Measurements from ENCODE around the gene RPRD2.
"Not testable (repeated sequence)": the region's sequence is repeated elsewhere in the genome, so short reads cannot be mapped to it uniquely, and the experiment has no call there.

RPRD2 gene

GRCh38 chr1:150363426-150364230 lies at the start of gene RPRD2:
RPRD2 (plus strand) TSS chr1:150364147; CDS start chr1:150364715, 568 bp downstream.
- in situ Hi-C loops (cut with HindIII; ENCODE audit: low pct_ligation_motif_present, low sequenced_read_pairs): no loop called here

GRCh38 chr1:150314691-150315090 lies 49.3 kb upstream of the RPRD2 start:
- H3K27me3 ChIP-seq (replicated peaks); DNase-seq; H3K4me3 ChIP-seq (ENCODE audit: low read depth, low read length); H3K36me3 ChIP-seq (replicated peaks); H3K27ac ChIP-seq; in situ Hi-C loops (cut with HindIII; ENCODE audit: low pct_ligation_motif_present, low sequenced_read_pairs): not testable (repeated sequence)

More at GRCh38 chr1:150363426-150364230, at the start of gene RPRD2:
- H3K27me3 ChIP-seq (replicated peaks): no peaks in the 10 kb centered on the region
- H3K4me3 ChIP-seq (ENCODE audit: low read depth, low read length): peak within 1 kb of the TSS; percentile 85
- H3K27ac ChIP-seq: peak within 1 kb of the TSS; percentile 95
- peak; percentile 99 for DNase-seq
- TF ChIP-seq CTCF (IDR thresholded peaks at IDR 0.05; ENCODE audit: low read depth, low read length, missing control alignments): no peak
- H3K36me3 ChIP-seq (replicated peaks): no peaks in the 10 kb centered on the region

GRCh38 chr1:150320667-150320978 lies 43.3 kb upstream of the RPRD2 start:
- H3K36me3 ChIP-seq (replicated peaks): peaks cover 8% of the 10 kb centered on the region
- no peak for TF ChIP-seq CTCF (IDR thresholded peaks at IDR 0.05; ENCODE audit: low read depth, low read length, missing control alignments)
- peak overlapping the region; percentile 86 for H3K4me3 ChIP-seq (ENCODE audit: low read depth, low read length)
- H3K27ac ChIP-seq: peak overlapping the region; percentile 71
- DNase-seq: no peak
- in situ Hi-C loops (cut with HindIII; ENCODE audit: low pct_ligation_motif_present, low sequenced_read_pairs): no loop called here
- no peaks in the 10 kb centered on the region for H3K27me3 ChIP-seq (replicated peaks)

GRCh38 chr1:150321826-150322166 lies 42.2 kb upstream of the RPRD2 start:
- DNase-seq: no peak
- Histone ChIP-seq H3K36me3 (replicated peaks) (peaks cover 19% of the 10 kb centered on the region), H3K27ac (peak overlapping the region; percentile 71), H3K4me3 (ENCODE audit: low read depth, low read length) (peak overlapping the region; percentile 86), H3K27me3 (replicated peaks) (no peaks in the 10 kb centered on the region)
- in situ Hi-C loops (cut with HindIII; ENCODE audit: low pct_ligation_motif_present, low sequenced_read_pairs): no loop called here
- no peak for TF ChIP-seq CTCF (IDR thresholded peaks at IDR 0.05; ENCODE audit: low read depth, low read length, missing control alignments)

- no peak overlapping the region for H3K27ac ChIP-seq
- in situ Hi-C loops (cut with HindIII; ENCODE audit: low pct_ligation_motif_present, low sequenced_read_pairs): no loop called here
- peaks cover 22% of the 10 kb centered on the region for H3K36me3 ChIP-seq (replicated peaks)
- no peak for DNase-seq
- TF ChIP-seq CTCF (IDR thresholded peaks at IDR 0.05; ENCODE audit: low read depth, low read length, missing control alignments): no peak
- no peaks in the 10 kb centered on the region for H3K27me3 ChIP-seq (replicated peaks)
- peak overlapping the region; percentile 86 for H3K4me3 ChIP-seq (ENCODE audit: low read depth, low read length)
These were observed 41.6 kb upstream of the RPRD2 start for GRCh38 chr1:150322310-150322709.

GRCh38 chr1:150332651-150333290 lies 31.2 kb upstream of the RPRD2 start:
- Histone ChIP-seq H3K36me3 (replicated peaks) (peaks cover 77% of the 10 kb centered on the region), H3K4me3 (ENCODE audit: low read depth, low read length) (no peak overlapping the region), H3K27me3 (replicated peaks) (no peaks in the 10 kb centered on the region), H3K27ac (no peak overlapping the region)
- TF ChIP-seq CTCF (IDR thresholded peaks at IDR 0.05; ENCODE audit: low read depth, low read length, missing control alignments): no peak
- in situ Hi-C loops (cut with HindIII; ENCODE audit: low pct_ligation_motif_present, low sequenced_read_pairs): no loop called here
- DNase-seq: no peak

Measured in brain microvascular endothelial cell (primary cell).